SK-N-MC (cell line): ENCODE data around the gene UGGT2.

Experiments used
- EZH2 ChIP-seq: fragments of 200-600 bp; sonication (generic); IDR thresholded peaks from one replicate; pipeline ENCODE4 v1.6.1; 2017; ENCODE audit warnings: antibody characterized with exemption
- FOXP2 ChIP-seq: optimal IDR thresholded peaks from 2 replicates; pipeline ENCODE3; 2011; ENCODE audit warnings: mild to moderate bottlenecking, moderate library complexity; ENCODE audit not compliant: insufficient read depth; ENCODE audit errors: extremely low read length, control extremely low read depth
- POLR2AphosphoS5 ChIP-seq: IDR thresholded peaks from 2 replicates; pipeline ENCODE4 v1.6.1; 2012; ENCODE audit warnings: mild to moderate bottlenecking, low read depth, low read length, borderline replicate concordance

GRCh38 chr13:96000069-96000468, 53.1 kb downstream of the UGGT2 start:
- TF ChIP-seq POLR2AphosphoS5 (no peak), EZH2 (no peak), FOXP2 (no peak)
